GM12878 (cell line): Measurements from ENCODE around the gene PKD1L1.

Source experiments
- BRCA1 ChIP-seq: IDR thresholded peaks from 2 replicates; pipeline ENCODE4 v1.6.1; 2011; ENCODE audit warnings: low read depth, low read length, improper control_type of control experiment
- ESRRA ChIP-seq: IDR thresholded peaks from 2 replicates; pipeline ENCODE4 v1.6.1; 2012; ENCODE audit warnings: mild to moderate bottlenecking, low read length, improper control_type of control experiment
- FOS ChIP-seq: IDR thresholded peaks from 3 replicates; pipeline ENCODE4 v1.6.1; 2011; ENCODE audit warnings: borderline replicate concordance; ENCODE audit not compliant: insufficient read length; ENCODE audit errors: extremely low read depth
- IRF3 ChIP-seq: fragments of 450-650 bp; IDR thresholded peaks from 2 replicates; pipeline ENCODE4 v1.6.1; 2014; ENCODE audit warnings: mild to moderate bottlenecking
- POLR2A ChIP-seq: IDR thresholded peaks from 2 replicates; pipeline ENCODE4 v1.6.1; 2011; ENCODE audit warnings: low read depth, mild to moderate bottlenecking, low read length
- RELA ChIP-seq: fragments of 450-650 bp; IDR thresholded peaks from 2 replicates; pipeline ENCODE4 v1.8.0; 2014; ENCODE audit warnings: borderline replicate concordance; ENCODE audit not compliant: partially characterized antibody
- SIN3A ChIP-seq: IDR thresholded peaks from 2 replicates; pipeline ENCODE4 v1.6.1; 2012; ENCODE audit warnings: low read depth, low read length, improper control_type of control experiment
- SRF ChIP-seq, 2 experiments: IDR thresholded peaks; 2 replicates each; pipeline ENCODE4 v1.6.1; 2011; ENCODE audit warnings: low read depth in 2 of 2, low read length in 2 of 2, mild to moderate bottlenecking in 1 of 2, moderate library complexity in 1 of 2
- TAF1 ChIP-seq: IDR thresholded peaks from 2 replicates; pipeline ENCODE4 v1.6.1; 2011; ENCODE audit warnings: mild to moderate bottlenecking, low read depth, low read length, borderline replicate concordance
- TCF3 ChIP-seq: IDR thresholded peaks from 2 replicates; pipeline ENCODE4 v1.6.1; 2012; ENCODE audit warnings: low read depth, mild to moderate bottlenecking, low read length, borderline replicate concordance; ENCODE audit not compliant: insufficient read depth
- YBX1 ChIP-seq: fragments of 450-650 bp; IDR thresholded peaks from 2 replicates; pipeline ENCODE4 v1.6.1; 2016; ENCODE audit warnings: antibody characterized with exemption
- YY1 ChIP-seq: IDR thresholded peaks from 2 replicates; pipeline ENCODE4 v1.6.1; 2011; ENCODE audit warnings: low read depth, mild to moderate bottlenecking, low read length
- TF ChIP-seq, protein P1 (sequence below), 3 experiments: IDR thresholded peaks in 2 of 3; conservative IDR thresholded peaks in 1 of 3; 2 replicates each; pipeline ENCODE4 v1.5.1; 2011; ENCODE audit warnings: low read depth in 3 of 3, low read length in 3 of 3, mild to moderate bottlenecking in 3 of 3, control low read depth in 2 of 3, moderate library complexity in 2 of 3, inconsistent platforms in 1 of 3, mixed read lengths in 1 of 3; ENCODE audit not compliant: control insufficient read depth in 2 of 3, insufficient read depth in 1 of 3; ENCODE audit errors: extremely low read depth in 1 of 3

- TF ChIP-seq FOS = no peak
- no peak for TF ChIP-seq POLR2A
- no peak for TF ChIP-seq SIN3A
- no peak for TF ChIP-seq YBX1
- no peak for TF ChIP-seq BRCA1
- TF ChIP-seq RELA = no peak
- TF ChIP-seq YY1 = no peak
- no peak for TF ChIP-seq ESRRA
- TF ChIP-seq, protein P1, sequence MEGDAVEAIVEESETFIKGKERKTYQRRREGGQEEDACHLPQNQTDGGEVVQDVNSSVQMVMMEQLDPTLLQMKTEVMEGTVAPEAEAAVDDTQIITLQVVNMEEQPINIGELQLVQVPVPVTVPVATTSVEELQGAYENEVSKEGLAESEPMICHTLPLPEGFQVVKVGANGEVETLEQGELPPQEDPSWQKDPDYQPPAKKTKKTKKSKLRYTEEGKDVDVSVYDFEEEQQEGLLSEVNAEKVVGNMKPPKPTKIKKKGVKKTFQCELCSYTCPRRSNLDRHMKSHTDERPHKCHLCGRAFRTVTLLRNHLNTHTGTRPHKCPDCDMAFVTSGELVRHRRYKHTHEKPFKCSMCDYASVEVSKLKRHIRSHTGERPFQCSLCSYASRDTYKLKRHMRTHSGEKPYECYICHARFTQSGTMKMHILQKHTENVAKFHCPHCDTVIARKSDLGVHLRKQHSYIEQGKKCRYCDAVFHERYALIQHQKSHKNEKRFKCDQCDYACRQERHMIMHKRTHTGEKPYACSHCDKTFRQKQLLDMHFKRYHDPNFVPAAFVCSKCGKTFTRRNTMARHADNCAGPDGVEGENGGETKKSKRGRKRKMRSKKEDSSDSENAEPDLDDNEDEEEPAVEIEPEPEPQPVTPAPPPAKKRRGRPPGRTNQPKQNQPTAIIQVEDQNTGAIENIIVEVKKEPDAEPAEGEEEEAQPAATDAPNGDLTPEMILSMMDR (IDR thresholded peaks at IDR 0.05 in 2 of 3, conservative IDR thresholded peaks at IDR 0.05 in 1 of 3; ENCODE audit: control insufficient read depth in 2 of 3, extremely low read depth in 1 of 3, insufficient read depth in 1 of 3, low read depth in 3 of 3, low read length in 3 of 3) = no peak
- TF ChIP-seq TAF1 = no peak
- no peak for TF ChIP-seq TCF3
- no peak for TF ChIP-seq SRF (IDR thresholded peaks at IDR 0.05; ENCODE audit: low read depth in 2 of 2, low read length in 2 of 2)
- TF ChIP-seq IRF3 = no peak
Measured at GRCh38 chr7:47833211-47833610, 115.1 kb downstream of the PKD1L1 start.
